Tibial nerve (tissue), 4 donors: ENCODE results near the gene GGTLC2. TPM values are rescaled to one million over a fixed set of nuclear protein-coding genes. Genes with fewer than 3 reads are reported as not detected.
"Not testable (repeated sequence)": the region's sequence is repeated elsewhere in the genome, so short reads cannot be mapped to it uniquely, and the experiment has no call there.

Experiments
- DNase-seq, 2 donors: peaks; one replicate each; pipeline ENCODE4 v3.0.0-alpha.2; 2019; ENCODE audit warnings: low spot score in 2 of 2
- H3K27ac ChIP-seq, 4 donors: fragments of 200-600 bp; sonication (generic) in 3 of 4; one replicate each; pipeline ENCODE4 v1.5.1; 2017 to 2019; ENCODE audit warnings: mild to moderate bottlenecking in 1 of 4
- H3K27me3 ChIP-seq, 2 donors: fragments of 200-600 bp; sonication (generic) in 1 of 2; one replicate each; pipeline versions ENCODE4 v1.5.1 to v1.6.0; 2017 to 2019
- H3K36me3 ChIP-seq, 3 donors: fragments of 200-600 bp; sonication (generic); one replicate each; pipeline ENCODE4 v1.5.1; 2018 to 2019
- H3K4me1 ChIP-seq, 4 donors: fragments of 200-600 bp; sonication (generic) in 3 of 4; one replicate each; pipeline ENCODE4 v1.5.1; 2017 to 2019
- H3K4me3 ChIP-seq, 4 donors: fragments of 200-600 bp; sonication (generic) in 3 of 4; one replicate each; pipeline ENCODE4 v1.5.1; 2017 to 2019; ENCODE audit warnings: mild to moderate bottlenecking in 1 of 4, moderate library complexity in 1 of 4
- H3K9me3 ChIP-seq, 4 donors: fragments of 200-600 bp; sonication (generic) in 3 of 4; one replicate each; pipeline ENCODE4 v1.5.1; 2017 to 2019
- EP300 ChIP-seq, 2 donors: sonication (generic); formaldehyde crosslinking; IDR thresholded peaks; one replicate each; pipeline ENCODE4 v1.6.1; 2017; ENCODE audit warnings: antibody characterized with exemption in 2 of 2, mild to moderate bottlenecking in 1 of 2
- POLR2A ChIP-seq, 2 donors: fragments of 450-650 bp; IDR thresholded peaks; one replicate each; pipeline ENCODE4 v1.6.1; 2017; ENCODE audit warnings: antibody characterized with exemption in 2 of 2, mild to moderate bottlenecking in 2 of 2, moderate library complexity in 2 of 2
- WGBS, 2 donors: methylation state at CpG; one replicate each; pipeline ENCODE4 v1.1.5; 2018; 5-methylcytosine and 5-hydroxymethylcytosine counted together
- total RNA-seq, 4 donors: library from RNA; depleted of rRNA; stranded (reverse); fragments of >200 nt; gene quantifications; one replicate each; pipeline ENCODE4 v1.1.0, GENCODE V29; 2016
- TF ChIP-seq, protein P1 (sequence below), 5 experiments: fragments of 200-600 bp in 3 of 5; fragments of 450-650 bp in 2 of 5; sonication (generic) in 3 of 5; IDR thresholded peaks; one replicate each; pipeline ENCODE4 v1.5.1; 2016 to 2019; ENCODE audit warnings: antibody characterized with exemption in 5 of 5, mild to moderate bottlenecking in 3 of 5, moderate library complexity in 2 of 5

The GGTLC2 gene
- total RNA-seq, 4 donors from 2014 or later, result not detected

DNA sequence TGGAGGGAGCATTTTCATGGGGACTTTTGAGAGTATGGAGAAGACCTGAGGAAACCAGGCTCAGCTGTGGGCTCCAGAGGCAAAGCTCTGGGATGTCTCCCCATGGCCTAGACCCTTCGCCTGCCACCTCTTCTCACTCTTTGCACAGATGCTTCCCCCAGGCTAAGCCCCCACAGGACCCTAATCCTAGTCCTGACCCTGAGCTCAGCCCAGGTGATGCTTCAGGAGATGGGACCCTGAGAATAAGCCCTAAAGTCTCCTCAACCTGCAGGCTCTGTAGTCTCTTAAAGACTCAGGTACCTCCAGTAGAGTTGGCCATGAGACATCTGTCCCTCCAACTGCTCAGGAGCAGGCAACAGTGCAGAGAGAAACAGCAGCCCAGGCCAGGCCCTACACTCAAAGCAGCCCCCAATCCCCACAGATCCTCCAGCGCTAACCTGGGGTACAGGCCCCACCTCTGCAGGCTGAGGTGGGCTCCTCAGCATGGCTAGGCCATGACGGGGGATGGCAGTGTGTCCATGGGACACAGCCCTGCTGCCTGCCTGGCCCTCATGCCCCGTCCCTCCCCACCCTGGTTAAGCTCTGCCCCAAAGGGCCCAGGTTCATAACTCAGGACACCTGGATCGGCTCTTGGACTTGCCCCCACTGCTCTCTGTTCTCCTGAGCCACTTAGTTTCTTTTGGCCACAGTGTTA lies 39.4 kb downstream of the GGTLC2 start:
- Histone ChIP-seq H3K27me3 (no peaks in the 10 kb centered on the region), H3K9me3 (no peaks in the 10 kb centered on the region), H3K4me3 (no peak overlapping the region), H3K36me3 (no peaks in the 10 kb centered on the region), H3K27ac (no peak overlapping the region), H3K4me1 (no peaks in the 10 kb centered on the region)
- no peak for DNase-seq
- WGBS, 2 donors, result 90 to 95% methylated on average over 5 of the region's 5 CpGs
- no peak for TF ChIP-seq EP300 (IDR thresholded peaks at IDR 0.05)

DNA sequence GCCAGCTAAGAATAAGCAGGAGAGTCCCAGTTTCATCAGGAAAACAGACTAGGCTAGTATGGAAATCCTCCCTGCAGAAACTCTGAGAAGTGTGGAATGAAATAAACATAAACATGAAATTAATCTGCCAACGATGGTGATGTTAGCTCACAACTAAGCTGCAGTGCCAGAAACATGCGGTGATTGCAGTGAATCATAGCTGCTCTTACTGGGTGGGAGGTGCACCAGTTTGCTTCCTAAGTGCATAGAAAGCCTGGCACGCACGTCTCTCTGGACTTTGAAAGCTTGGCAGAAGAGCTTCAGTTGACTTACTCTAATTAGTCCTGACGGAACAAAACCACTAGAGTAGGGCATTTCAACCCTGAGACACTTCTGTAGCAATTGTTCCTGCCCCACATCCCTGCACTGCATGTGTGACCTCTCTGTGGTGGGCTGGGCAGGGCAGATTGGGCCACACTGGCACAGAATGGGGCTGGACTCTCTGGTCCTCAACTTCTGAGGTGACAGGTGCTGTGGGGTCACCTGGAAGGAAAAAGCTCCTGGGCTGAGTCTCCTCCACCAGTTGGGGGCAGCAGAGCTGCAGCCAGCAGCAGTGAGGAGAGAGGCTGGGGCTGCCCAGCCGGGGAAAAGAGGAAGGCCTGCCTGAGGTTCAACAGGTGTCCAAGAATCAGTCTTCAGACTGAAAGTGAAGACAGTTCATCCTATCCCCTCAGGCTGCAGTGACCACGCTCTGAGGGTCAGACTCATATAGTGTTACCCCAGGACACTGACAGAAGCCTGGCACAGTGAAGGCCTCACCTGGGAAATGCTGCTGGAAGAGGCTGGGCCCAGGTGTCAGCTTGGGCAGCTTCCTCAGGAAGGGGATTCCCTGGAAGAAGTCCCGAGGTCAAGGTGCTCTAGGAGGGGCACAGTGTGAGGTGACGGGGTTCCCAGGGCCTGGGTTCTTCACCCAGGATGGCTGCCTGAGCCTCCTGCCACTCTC lies 40.5 kb downstream of the GGTLC2 start:
- WGBS, 2 donors, result 55 to 60% methylated on average over 9 of the region's 9 CpGs
- H3K27ac ChIP-seq, result no peak overlapping the region
- no peaks in the 10 kb centered on the region for H3K36me3 ChIP-seq
- H3K27me3 ChIP-seq, result no peaks in the 10 kb centered on the region
- no peaks in the 10 kb centered on the region for H3K9me3 ChIP-seq
- DNase-seq, result no peak
- no peaks in the 10 kb centered on the region for H3K4me1 ChIP-seq
- TF ChIP-seq, protein P1, sequence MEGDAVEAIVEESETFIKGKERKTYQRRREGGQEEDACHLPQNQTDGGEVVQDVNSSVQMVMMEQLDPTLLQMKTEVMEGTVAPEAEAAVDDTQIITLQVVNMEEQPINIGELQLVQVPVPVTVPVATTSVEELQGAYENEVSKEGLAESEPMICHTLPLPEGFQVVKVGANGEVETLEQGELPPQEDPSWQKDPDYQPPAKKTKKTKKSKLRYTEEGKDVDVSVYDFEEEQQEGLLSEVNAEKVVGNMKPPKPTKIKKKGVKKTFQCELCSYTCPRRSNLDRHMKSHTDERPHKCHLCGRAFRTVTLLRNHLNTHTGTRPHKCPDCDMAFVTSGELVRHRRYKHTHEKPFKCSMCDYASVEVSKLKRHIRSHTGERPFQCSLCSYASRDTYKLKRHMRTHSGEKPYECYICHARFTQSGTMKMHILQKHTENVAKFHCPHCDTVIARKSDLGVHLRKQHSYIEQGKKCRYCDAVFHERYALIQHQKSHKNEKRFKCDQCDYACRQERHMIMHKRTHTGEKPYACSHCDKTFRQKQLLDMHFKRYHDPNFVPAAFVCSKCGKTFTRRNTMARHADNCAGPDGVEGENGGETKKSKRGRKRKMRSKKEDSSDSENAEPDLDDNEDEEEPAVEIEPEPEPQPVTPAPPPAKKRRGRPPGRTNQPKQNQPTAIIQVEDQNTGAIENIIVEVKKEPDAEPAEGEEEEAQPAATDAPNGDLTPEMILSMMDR (IDR thresholded peaks at IDR 0.05), result peak in 1 of 5 experiments; percentile 28
- no peak for TF ChIP-seq EP300 (IDR thresholded peaks at IDR 0.05)
- no peak overlapping the region for H3K4me3 ChIP-seq

DNA sequence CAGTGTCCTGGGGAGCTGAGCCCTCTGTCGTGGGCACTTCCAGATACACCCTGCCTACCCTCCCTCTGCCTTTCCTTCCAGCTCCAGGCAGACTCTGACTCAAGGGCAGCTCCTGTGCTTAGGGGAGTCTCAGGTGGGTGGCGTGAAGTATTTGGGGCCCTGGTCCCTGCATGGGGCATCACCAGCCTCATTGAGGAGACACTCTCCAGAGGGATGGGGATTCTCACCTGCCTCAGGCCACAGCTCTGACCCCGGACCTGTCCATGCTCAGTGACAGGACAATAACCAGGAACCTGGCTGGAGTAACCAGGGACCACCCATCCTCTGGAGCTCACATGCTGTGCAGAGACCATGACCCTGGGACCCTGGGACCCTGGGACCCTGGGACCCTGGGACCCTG lies 41.2 kb downstream of the GGTLC2 start:
- no peaks in the 10 kb centered on the region for H3K9me3 ChIP-seq
- WGBS, 2 donors, result 89% methylated on average over 2 of the region's 3 CpGs; no CpG with 5 or more reads in 1 of the 2 donors
- no peak overlapping the region for H3K27ac ChIP-seq
- no peaks in the 10 kb centered on the region for H3K36me3 ChIP-seq
- TF ChIP-seq, protein P1 (IDR thresholded peaks at IDR 0.05), result no peak
- TF ChIP-seq POLR2A (IDR thresholded peaks at IDR 0.05), result no peak
- TF ChIP-seq EP300 (IDR thresholded peaks at IDR 0.05), result no peak
- H3K27me3 ChIP-seq, result no peaks in the 10 kb centered on the region
- no peak overlapping the region for H3K4me3 ChIP-seq
- no peak for DNase-seq
- H3K4me1 ChIP-seq, result no peaks in the 10 kb centered on the region

DNA sequence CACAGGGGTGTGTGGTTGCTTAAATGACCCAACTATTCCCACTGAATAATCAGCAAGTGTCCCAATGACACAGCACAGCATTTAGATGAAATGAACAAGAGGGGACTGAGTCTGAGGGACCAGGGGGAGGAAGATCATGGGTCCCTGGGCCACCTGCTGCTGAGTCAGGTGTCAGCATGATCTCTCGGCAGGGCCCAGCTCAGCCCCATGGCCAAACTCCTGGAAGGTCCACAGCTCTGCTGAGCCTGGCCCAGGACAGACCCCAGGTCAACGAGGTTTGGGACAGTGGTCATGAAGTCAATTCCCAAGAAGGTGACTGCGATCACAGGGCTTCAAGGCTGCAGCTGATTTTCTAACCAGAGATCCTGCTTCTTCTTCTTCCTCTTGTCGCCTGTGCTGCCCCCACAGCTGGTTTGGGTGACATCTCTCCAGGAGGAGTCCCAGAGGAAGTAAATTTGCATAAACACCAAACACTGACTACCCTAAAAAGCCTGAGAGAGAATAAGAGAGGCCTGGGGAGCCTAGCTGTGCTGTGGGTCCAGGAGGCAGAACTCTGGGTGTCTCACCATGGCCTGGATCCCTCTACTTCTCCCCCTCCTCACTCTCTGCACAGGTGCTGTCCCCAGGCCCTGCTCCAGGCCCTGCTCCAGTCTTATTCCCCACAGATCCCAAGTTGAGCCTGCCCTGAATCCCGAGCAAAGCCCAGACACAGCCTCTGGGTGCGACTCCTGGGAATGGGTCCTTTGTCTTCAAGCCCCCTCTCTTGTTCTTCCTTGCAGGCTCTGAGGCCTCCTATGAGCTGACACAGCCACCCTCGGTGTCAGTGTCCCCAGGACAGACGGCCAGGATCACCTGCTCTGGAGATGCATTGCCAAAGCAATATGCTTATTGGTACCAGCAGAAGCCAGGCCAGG lies 42.0 kb downstream of the GGTLC2 start:
- DNase-seq, H3K27ac ChIP-seq, H3K4me1 ChIP-seq, H3K27me3 ChIP-seq, H3K36me3 ChIP-seq, H3K4me3 ChIP-seq, H3K9me3 ChIP-seq: not testable (repeated sequence)
- WGBS, 2 donors, result 87 to 88% methylated on average over 8 of the region's 8 CpGs

DNA sequence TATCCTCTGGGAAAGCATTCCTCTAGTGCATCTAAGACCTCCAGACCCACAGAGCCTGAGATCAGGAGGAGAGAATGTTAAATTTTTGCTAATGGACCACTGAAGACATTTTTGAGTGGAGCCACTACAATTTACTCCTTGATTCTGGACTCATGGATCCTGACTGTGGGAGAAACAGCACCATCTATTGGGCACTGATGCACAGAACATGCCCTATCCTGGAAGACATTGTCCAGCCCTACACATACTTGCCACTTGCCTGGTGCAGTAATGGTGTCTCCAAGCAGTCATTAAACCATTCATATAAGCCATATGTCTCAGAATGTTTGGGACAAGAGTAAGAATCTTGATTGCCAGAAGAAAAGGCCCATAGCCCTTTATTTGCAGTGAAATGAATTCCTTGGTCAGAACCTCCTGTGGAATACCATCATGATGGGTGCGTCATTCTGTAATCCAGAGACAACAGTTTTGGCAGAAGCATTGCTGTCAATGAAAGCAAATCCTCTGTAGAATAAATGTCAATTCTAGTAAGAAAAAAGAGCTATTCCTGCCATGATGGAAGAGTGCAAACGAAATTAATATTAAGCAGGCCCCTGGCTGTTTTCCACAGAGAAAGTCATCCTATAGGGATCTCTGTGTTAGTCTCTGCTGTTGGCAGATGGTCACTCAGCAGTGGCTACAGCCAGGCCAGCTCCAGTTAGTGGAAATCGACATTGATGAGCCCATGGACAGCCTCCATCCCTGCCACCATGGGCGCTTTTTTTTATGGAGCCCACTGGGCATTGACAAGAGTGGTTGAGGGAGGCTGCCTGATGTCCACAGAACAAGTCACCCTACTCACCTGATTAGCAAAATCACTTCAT lies 43.5 kb downstream of the GGTLC2 start:
- H3K9me3 ChIP-seq, result no peaks in the 10 kb centered on the region
- H3K36me3 ChIP-seq, result no peaks in the 10 kb centered on the region
- no peak overlapping the region for H3K27ac ChIP-seq
- no peaks in the 10 kb centered on the region for H3K27me3 ChIP-seq
- H3K4me3 ChIP-seq, result no peak overlapping the region
- 71 to 73% methylated on average over 4 of the region's 4 CpGs for WGBS, 2 donors
- H3K4me1 ChIP-seq, result no peaks in the 10 kb centered on the region
- TF ChIP-seq, protein P1 (IDR thresholded peaks at IDR 0.05), result peak; percentile 60 to 78 (median 65)
- no peak for TF ChIP-seq POLR2A (IDR thresholded peaks at IDR 0.05)
- DNase-seq, result peak in 1 of 2 donors; percentile 75
